H9 (cell line): Measurements from ENCODE around the gene R3HDM2. TPM values are rescaled to one million over a fixed set of nuclear protein-coding genes. Genes with fewer than 3 reads are reported as not detected.

Experiments
- DNase-seq: peaks from one replicate; pipeline ENCODE4 v3.0.0-alpha.2; 2017
- H2AFZ ChIP-seq: one replicate; pipeline ENCODE4 v1.6.1; 2013; ENCODE audit warnings: mild to moderate bottlenecking, low read length, control low read depth, moderate library complexity
- H2AK5ac ChIP-seq: 2 replicates; pipeline ENCODE4 v1.6.1; 2013; ENCODE audit warnings: low read length, control low read depth, mixed read lengths; ENCODE audit not compliant: insufficient read length
- H2BK120ac ChIP-seq: one replicate; pipeline ENCODE4 v1.6.1; 2013; ENCODE audit warnings: low read depth, mild to moderate bottlenecking, low read length, control low read depth, inconsistent platforms; ENCODE audit not compliant: poor library complexity, severe bottlenecking
- H2BK12ac ChIP-seq: 2 replicates; pipeline ENCODE4 v1.6.1; 2013; ENCODE audit warnings: low read length, control low read depth, mixed read lengths, low read depth; ENCODE audit not compliant: insufficient read length
- H2BK15ac ChIP-seq: 2 replicates; pipeline ENCODE4 v1.6.1; 2013; ENCODE audit warnings: low read depth, low read length, control low read depth
- H2BK20ac ChIP-seq: one replicate; pipeline ENCODE4 v1.6.1; 2013; ENCODE audit warnings: low read depth, mild to moderate bottlenecking, low read length, control low read depth, inconsistent platforms; ENCODE audit not compliant: poor library complexity, severe bottlenecking
- H2BK5ac ChIP-seq: 2 replicates; pipeline ENCODE4 v1.6.1; 2013; ENCODE audit warnings: low read length, control low read depth, mixed read lengths; ENCODE audit not compliant: insufficient read length
- H3K14ac ChIP-seq: 2 replicates; pipeline ENCODE4 v1.6.1; 2013; ENCODE audit warnings: low read length, control low read depth; ENCODE audit not compliant: insufficient read depth
- H3K18ac ChIP-seq: 2 replicates; pipeline ENCODE4 v1.6.1; 2013; ENCODE audit warnings: low read depth, mild to moderate bottlenecking, mixed read lengths, low read length, control low read depth; ENCODE audit not compliant: insufficient read length
- H3K23ac ChIP-seq: 2 replicates; pipeline ENCODE4 v1.6.1; 2013; ENCODE audit warnings: low read length, control low read depth, mixed read lengths, low read depth; ENCODE audit not compliant: insufficient read length
- H3K23me2 ChIP-seq: 2 replicates; pipeline ENCODE4 v1.6.1; 2013; ENCODE audit warnings: low read depth, mild to moderate bottlenecking, mixed read lengths, low read length, control low read depth; ENCODE audit not compliant: insufficient read length, poor library complexity, severe bottlenecking
- H3K27ac ChIP-seq: 2 replicates; pipeline ENCODE4 v1.5.1; 2013; ENCODE audit warnings: low read length, control low read depth, mixed read lengths, low read depth; ENCODE audit not compliant: insufficient read length
- H3K27me3 ChIP-seq: 2 replicates; pipeline ENCODE4 v1.6.1; 2013; ENCODE audit warnings: low read length, control low read depth, inconsistent platforms; ENCODE audit not compliant: insufficient read depth
- H3K4ac ChIP-seq: 2 replicates; pipeline ENCODE4 v1.6.1; 2013; ENCODE audit warnings: low read depth, mild to moderate bottlenecking, control low read depth, inconsistent platforms, low read length, moderate library complexity
- H3K4me1 ChIP-seq: 2 replicates; pipeline ENCODE4 v1.6.1; 2013; ENCODE audit warnings: low read length, control low read depth, inconsistent platforms; ENCODE audit not compliant: insufficient read depth
- H3K4me2 ChIP-seq: 2 replicates; pipeline ENCODE4 v1.6.1; 2013; ENCODE audit warnings: low read length, control low read depth, mixed read lengths; ENCODE audit not compliant: insufficient read length, insufficient read depth
- H3K56ac ChIP-seq: 2 replicates; pipeline ENCODE4 v1.6.1; 2013; ENCODE audit warnings: low read depth, mild to moderate bottlenecking, mixed read lengths, low read length, control low read depth; ENCODE audit not compliant: insufficient read length
- H3K79me1 ChIP-seq: 2 replicates; pipeline ENCODE4 v1.6.1; 2013; ENCODE audit warnings: low read depth, mild to moderate bottlenecking, moderate library complexity, low read length, control low read depth, inconsistent platforms; ENCODE audit not compliant: insufficient read depth, poor library complexity, severe bottlenecking
- H3K79me2 ChIP-seq: 2 replicates; pipeline ENCODE4 v1.6.1; 2013; ENCODE audit warnings: low read length, control low read depth, inconsistent platforms; ENCODE audit not compliant: insufficient read depth
- H3K9ac ChIP-seq: 2 replicates; pipeline ENCODE4 v1.6.1; 2013; ENCODE audit warnings: low read length, control low read depth, mixed read lengths; ENCODE audit not compliant: insufficient read length; ENCODE audit errors: extremely low read depth
- H3K9me3 ChIP-seq: one replicate; pipeline ENCODE4 v1.6.1; 2013; ENCODE audit warnings: low read depth, low read length, inconsistent platforms; ENCODE audit not compliant: control insufficient read depth
- H3T11ph ChIP-seq: one replicate; pipeline ENCODE4 v1.6.1; 2013; ENCODE audit warnings: mild to moderate bottlenecking, low read length, control low read depth, inconsistent platforms
- H4K20me1 ChIP-seq: one replicate; pipeline ENCODE4 v1.6.1; 2013; ENCODE audit not compliant: control insufficient read depth, insufficient read length, insufficient read depth
- H4K5ac ChIP-seq: 2 replicates; pipeline ENCODE4 v1.6.1; 2013; ENCODE audit warnings: low read depth, mild to moderate bottlenecking, mixed read lengths, low read length, control low read depth; ENCODE audit not compliant: insufficient read length
- H4K8ac ChIP-seq: replicated peaks from 2 replicates; pipeline ENCODE4 v1.6.1; 2013; ENCODE audit warnings: low read length, control low read depth, mixed read lengths, low read depth; ENCODE audit not compliant: insufficient read length
- H4K91ac ChIP-seq: 2 replicates; pipeline ENCODE4 v1.6.1; 2013; ENCODE audit warnings: low read depth, mild to moderate bottlenecking, moderate library complexity, mixed read lengths, low read length, control low read depth; ENCODE audit not compliant: insufficient read length
- H3K27ac Mint-ChIP-seq, 3 experiments: 2 replicates in 2 of 3; 3 replicates in 1 of 3; pipeline ENCODE4 v1.8.0; 2020 to 2021; ENCODE audit warnings: mixed read lengths in 3 of 3, mild to moderate bottlenecking in 1 of 3, moderate library complexity in 1 of 3
- H3K27me3 Mint-ChIP-seq: 2 replicates; pipeline ENCODE4 v1.8.0; 2021; ENCODE audit warnings: low read depth, mild to moderate bottlenecking, moderate library complexity, mixed read lengths
- H3K36me3 Mint-ChIP-seq, 3 experiments: 2 replicates in 2 of 3; 3 replicates in 1 of 3; pipeline ENCODE4 v1.8.0; 2020 to 2021; ENCODE audit warnings: low read depth in 3 of 3, mixed read lengths in 3 of 3; ENCODE audit not compliant: insufficient read depth in 1 of 3
- H3K4me1 Mint-ChIP-seq, 2 experiments: 2 replicates each; pipeline ENCODE4 v1.8.0; 2020; ENCODE audit warnings: mixed read lengths in 2 of 2
- H3K4me3 Mint-ChIP-seq, 2 experiments: 2 replicates in 1 of 2; 3 replicates in 1 of 2; pipeline ENCODE4 v1.8.0; 2020 to 2021; ENCODE audit warnings: mild to moderate bottlenecking in 2 of 2, mixed read lengths in 2 of 2, moderate library complexity in 1 of 2
- H3K9me3 Mint-ChIP-seq, 2 experiments: 2 replicates in 1 of 2; 3 replicates in 1 of 2; pipeline ENCODE4 v1.8.0; 2020; ENCODE audit warnings: mild to moderate bottlenecking in 2 of 2, mixed read lengths in 2 of 2, moderate library complexity in 1 of 2
- CTCF ChIP-seq: fragments of 200-600 bp; sonication (generic); conservative IDR thresholded peaks from 3 replicates; pipeline ENCODE4 v1.8.0; 2021; ENCODE audit warnings: antibody characterized with exemption, mild to moderate bottlenecking
- total RNA-seq: library from RNA; stranded (reverse); gene quantifications from 2 replicates; pipeline ENCODE4 v1.2.1, GENCODE V29; 2021

R3HDM2 gene
- total RNA-seq, 1 experiment from 2014 or later, result 43.9 TPM

- H3K4me2 ChIP-seq, result no peak overlapping the region
- no peak overlapping the region; a peak in 1 of 7 replicates for H3K27ac Mint-ChIP-seq
- no peak overlapping the region for H2BK5ac ChIP-seq
- H4K91ac ChIP-seq, result no peak overlapping the region
- no peak overlapping the region for H3K4me3 Mint-ChIP-seq
- H3K79me2 ChIP-seq, result no peaks in the 10 kb centered on the region
- H3K36me3 Mint-ChIP-seq, result peaks cover 13 to 23% (median 17%) of the 10 kb centered on the region in 3 experiments
- no peak overlapping the region for H3K56ac ChIP-seq
- H3K4me1 ChIP-seq, result no peaks in the 10 kb centered on the region
- no peak overlapping the region for H2BK12ac ChIP-seq
- no peak overlapping the region for H4K5ac ChIP-seq
- H2BK20ac ChIP-seq, result no peak overlapping the region
- H3K79me1 ChIP-seq, result no peaks in the 10 kb centered on the region
- H3K23me2 ChIP-seq, result no peaks in the 10 kb centered on the region
- no peaks in the 10 kb centered on the region for H3K9me3 ChIP-seq
- peaks cover 0 to 6% of the 10 kb centered on the region in 2 experiments; a peak in 3 of 4 replicates for H3K4me1 Mint-ChIP-seq
- no peak overlapping the region for H2BK120ac ChIP-seq
- H3K9ac ChIP-seq, result no peak overlapping the region
- H2AFZ ChIP-seq, result no peak overlapping the region
- no peak overlapping the region for H2BK15ac ChIP-seq
- H3K27me3 ChIP-seq, result no peaks in the 10 kb centered on the region
- no peak overlapping the region for H3T11ph ChIP-seq
- no peak overlapping the region for H3K18ac ChIP-seq
- peaks cover 14 to 15% of the 10 kb centered on the region in 2 experiments for H3K9me3 Mint-ChIP-seq
- no peak overlapping the region for H4K8ac ChIP-seq
- no peaks in the 10 kb centered on the region for H4K20me1 ChIP-seq
- no peak overlapping the region for H3K14ac ChIP-seq
- TF ChIP-seq CTCF, result no peak
- no peak overlapping the region for H3K4ac ChIP-seq
- no peak for DNase-seq
- no peak overlapping the region for H3K27ac ChIP-seq
- H2AK5ac ChIP-seq, result no peak overlapping the region
- no peaks in the 10 kb centered on the region for H3K27me3 Mint-ChIP-seq
- H3K23ac ChIP-seq, result no peak overlapping the region
Observed at GRCh38 chr12:57367121-57367520, 63.7 kb downstream of the R3HDM2 start.
